WTC11 (cell line): ENCODE results near the gene SYNDIG1.

Source experiments
- ATF2 ChIP-seq: sonication (generic); formaldehyde crosslinking; IDR thresholded peaks from 2 replicates; pipeline ENCODE4 v1.8.1; 2022; ENCODE audit warnings: low read depth, missing genetic modification reagents, borderline replicate concordance
- CTCF ChIP-seq: fragments of 200-600 bp; IDR thresholded peaks from 2 replicates; pipeline ENCODE4 v1.8.0; 2022; ENCODE audit warnings: antibody characterized with exemption
- FOXK1 ChIP-seq: sonication (generic); formaldehyde crosslinking; IDR thresholded peaks from 2 replicates; pipeline ENCODE4 v1.8.0; 2022; ENCODE audit warnings: mild to moderate bottlenecking, moderate library complexity, missing genetic modification reagents
- GTF2I ChIP-seq: fragments of 250-450 bp; sonication (Bioruptor Pico); conservative IDR thresholded peaks from 2 replicates; pipeline ENCODE4 v1.4.0; 2021; ENCODE audit warnings: mild to moderate bottlenecking
- MAX ChIP-seq: sonication (generic); formaldehyde crosslinking; IDR thresholded peaks from 2 replicates; pipeline ENCODE4 v1.8.0; 2022; ENCODE audit warnings: mild to moderate bottlenecking, missing genetic modification reagents
- SMAD4 ChIP-seq: sonication (generic); formaldehyde crosslinking; IDR thresholded peaks from 2 replicates; pipeline ENCODE4 v1.8.0; 2022; ENCODE audit warnings: mild to moderate bottlenecking, missing genetic modification reagents

GRCh38 chr20:24484081-24484450, 14.6 kb downstream of the SYNDIG1 start:
- TF ChIP-seq CTCF (no peak), MAX (CRISPR knock-in tag) (no peak), FOXK1 (CRISPR knock-in tag) (no peak), SMAD4 (CRISPR knock-in tag) (no peak), GTF2I (CRISPR knock-in tag) (no peak), ATF2 (CRISPR knock-in tag) (no peak)
